Pulmonary artery endothelial cell (primary cell): Measurements from ENCODE around the gene MBOAT7. TPM values are rescaled to one million over a fixed set of nuclear protein-coding genes. Genes with fewer than 3 reads are reported as not detected.
A peak's percentile ranks its signal among the peaks of the same experiment; 100 is the strongest.

Experiments
- DNase-seq: peaks from one replicate; pipeline ENCODE4 v3.0.0-alpha.2; 2011; ENCODE audit warnings: low read depth, low spot score
- total RNA-seq: library from RNA; depleted of rRNA; stranded (reverse); fragments of >200 nt; gene quantifications from 2 replicates; pipeline ENCODE4 v1.2.3, GENCODE V29; 2014

Gene MBOAT7
- total RNA-seq, 1 donor from 2014 or later = 35.5 TPM

GRCh38 chr19:54145541-54146158, 43.7 kb downstream of the MBOAT7 start:
- DNase-seq = no peak

DNA sequence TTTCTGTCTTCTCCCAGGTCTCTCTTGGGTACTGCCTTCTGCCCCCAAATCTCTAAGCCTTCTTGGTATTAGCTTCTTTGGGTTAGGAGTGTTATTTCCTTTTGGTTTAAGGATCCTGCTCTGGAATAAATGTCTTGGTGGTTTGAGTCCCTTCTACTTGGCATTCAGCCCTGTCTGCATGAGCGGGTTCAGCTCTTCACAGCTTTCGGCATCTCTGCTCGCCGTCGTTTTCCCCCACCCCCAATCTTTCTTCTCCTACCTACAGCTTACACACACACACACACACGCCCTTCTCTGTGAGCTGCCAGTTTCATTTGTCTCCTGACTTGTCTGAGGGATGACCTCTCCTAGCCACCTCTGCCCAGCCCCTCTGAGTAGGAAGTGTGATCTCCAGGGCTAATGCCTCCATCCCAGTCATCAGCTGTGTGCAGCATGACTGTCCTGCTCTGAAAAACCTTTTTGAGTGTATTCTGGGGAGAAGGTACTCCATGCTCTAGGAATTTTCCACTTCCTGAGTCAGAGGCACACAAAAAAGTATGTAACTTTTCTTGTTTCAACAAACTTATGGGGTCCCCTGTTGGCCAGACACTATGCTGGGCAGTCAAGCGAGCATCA, 47.1 kb downstream of the MBOAT7 start:
- DNase-seq = no peak

- no peak for DNase-seq
These were observed 48.0 kb downstream of the MBOAT7 start for GRCh38 chr19:54141356-54141755.

GRCh38 chr19:54138489-54139256, 50.7 kb downstream of the MBOAT7 start:
- DNase-seq = no peak

- DNase-seq = no peak
These were observed 51.5 kb downstream of the MBOAT7 start, which contains the start of gene CNOT3 for GRCh38 chr19:54137699-54138488. CNOT3 (plus strand) TSS chr19:54137762; CDS start chr19:54142979, 5,217 bp downstream.

DNA sequence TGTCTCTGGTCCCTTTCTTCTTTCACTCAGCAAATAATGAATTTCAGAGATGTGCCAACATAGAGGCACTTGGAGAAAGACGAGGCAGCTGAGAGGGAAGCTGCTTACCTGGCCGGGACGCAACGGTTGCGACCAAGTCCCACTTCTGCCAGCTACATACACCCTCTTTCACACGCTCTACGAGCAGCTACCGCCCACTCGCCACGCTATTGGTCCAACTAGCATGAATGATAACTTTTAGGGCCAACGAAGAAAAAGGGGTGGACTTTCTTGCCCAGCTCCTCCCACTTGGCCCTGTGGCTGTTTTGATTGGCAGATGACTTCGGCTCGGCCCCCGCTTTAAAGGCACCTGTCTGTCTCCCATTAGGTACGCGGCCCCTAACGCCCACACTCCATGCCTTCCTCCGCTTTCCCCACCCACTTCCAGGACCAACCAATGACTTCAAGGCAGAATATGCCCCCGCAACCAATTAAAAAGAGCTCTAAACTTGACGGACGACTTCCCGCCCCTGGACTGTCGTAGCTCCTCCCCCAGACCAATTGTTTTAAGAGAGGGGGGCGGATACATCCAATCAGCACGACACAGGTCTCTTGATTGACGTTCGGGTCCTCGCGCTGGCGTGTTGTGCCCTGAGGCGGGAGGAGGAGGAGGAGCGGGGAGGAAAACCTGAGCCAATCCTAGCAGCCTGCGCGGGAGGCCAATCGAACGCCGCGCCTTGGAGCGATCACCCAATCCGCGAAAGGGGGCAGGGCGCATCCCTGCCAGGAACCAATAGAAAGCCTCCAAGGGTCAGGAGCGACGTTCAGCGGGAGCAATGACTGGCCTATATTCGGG, 52.3 kb downstream of the MBOAT7 start:
- peak; percentile 100 for DNase-seq

DNA sequence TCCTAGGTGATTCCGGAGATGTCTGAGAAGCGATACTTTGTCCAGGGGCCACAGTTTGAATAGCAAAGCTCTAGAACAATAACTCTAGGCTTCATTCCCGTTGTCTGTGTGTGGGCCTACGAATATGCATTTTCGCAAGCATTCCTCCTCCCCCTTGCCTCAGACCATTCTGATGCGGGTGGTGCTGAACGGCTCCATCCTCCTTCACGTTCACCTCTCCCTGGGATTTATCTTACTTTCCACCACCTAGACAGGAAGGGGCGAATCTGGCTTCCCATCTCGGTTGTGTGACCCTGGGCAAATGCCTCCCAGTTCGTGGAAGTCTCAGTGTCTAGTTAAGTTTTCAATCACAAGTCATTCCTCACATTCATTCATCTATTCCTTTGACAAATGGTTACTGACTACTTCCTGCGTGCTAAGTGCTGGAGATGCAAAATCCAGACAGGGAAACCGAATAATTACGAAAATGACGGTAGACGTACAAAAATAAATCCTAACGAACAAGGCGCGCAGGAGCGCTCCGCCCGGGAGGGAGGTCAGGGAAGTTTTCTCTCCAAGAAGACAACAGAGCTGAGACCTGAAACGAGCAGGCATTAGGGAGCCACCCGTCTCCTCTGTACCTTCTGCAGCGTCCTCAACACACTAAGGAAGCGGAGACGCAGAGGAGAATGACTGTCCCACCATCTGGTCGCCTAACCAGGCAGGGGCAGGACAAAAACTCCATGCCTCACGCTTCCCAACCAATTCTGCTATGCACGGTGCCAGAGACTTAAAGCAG, 53.1 kb downstream of the MBOAT7 start:
- DNase-seq = no peak

DNA sequence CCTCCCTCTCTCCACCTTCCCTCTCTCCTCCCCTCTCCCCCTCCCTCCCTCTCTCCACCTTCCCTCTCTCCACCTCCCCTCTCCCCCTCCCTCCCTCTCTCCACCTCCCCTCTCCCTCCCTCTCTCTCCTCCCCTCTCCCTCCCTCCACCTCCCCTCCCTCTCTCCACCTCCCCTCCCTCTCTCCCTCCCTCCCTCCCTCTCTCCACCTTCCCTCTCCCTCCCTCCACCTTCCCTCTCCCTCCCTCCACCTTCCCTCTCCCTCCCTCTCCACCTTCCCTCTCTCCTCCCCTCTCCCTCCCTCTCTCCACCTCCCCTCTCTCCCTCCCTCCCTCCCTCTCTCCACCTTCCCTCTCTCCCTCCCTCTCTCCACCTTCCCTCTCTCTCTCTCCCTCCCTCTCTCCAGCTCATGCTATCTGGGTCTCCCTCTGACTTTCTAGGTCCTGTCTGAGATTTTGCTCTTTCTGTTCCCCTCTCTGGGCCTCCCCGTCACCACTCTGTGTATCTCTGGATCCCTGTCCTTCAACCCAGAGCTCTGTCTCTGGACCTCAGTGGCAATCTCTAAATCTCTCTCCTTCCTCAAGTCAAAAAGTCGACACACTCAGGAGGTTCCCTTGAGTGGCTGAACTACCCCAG, 55.3 kb downstream of the MBOAT7 start:
- no peak for DNase-seq

GRCh38 chr19:54133312-54133956, 55.9 kb downstream of the MBOAT7 start:
- no peak for DNase-seq

DNA sequence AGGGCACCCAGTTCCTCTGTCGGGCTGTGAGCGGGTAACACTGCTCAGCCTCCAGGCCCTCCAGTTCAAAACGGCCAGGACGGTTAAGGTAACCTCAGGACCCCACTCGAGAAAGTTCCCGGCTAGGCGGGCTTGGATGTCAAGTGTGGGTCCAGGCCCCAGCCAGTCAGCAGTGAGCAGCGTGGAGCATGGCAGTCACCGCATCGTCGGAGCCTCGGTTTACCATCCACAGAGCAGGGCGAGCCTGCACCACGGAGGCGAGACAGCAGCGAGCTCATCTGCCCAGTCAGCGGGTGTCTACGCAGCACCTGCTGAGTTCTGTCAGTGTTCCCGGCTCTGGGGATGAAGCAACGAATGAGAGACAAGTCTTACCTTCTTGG, 59.8 kb downstream of the MBOAT7 start:
- DNase-seq = no peak

GRCh38 chr19:54128796-54129616, 60.4 kb downstream of the MBOAT7 start:
- no peak for DNase-seq

DNA sequence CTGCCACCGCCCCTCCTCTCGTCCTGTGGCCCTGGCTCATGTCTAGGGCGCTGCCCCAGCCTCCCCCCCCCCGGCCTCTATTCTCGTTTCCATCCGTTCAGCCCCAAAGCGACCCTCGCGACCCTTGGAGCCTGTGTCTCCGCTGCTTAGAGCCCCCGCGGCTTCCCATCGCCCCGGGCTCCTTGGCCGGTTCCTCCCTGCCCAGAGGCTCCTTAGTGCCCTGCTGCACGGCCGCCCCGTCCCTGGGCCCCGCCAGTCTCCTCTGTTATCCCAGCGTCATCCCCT, 61.0 kb downstream of the MBOAT7 start:
- DNase-seq = no peak

DNA sequence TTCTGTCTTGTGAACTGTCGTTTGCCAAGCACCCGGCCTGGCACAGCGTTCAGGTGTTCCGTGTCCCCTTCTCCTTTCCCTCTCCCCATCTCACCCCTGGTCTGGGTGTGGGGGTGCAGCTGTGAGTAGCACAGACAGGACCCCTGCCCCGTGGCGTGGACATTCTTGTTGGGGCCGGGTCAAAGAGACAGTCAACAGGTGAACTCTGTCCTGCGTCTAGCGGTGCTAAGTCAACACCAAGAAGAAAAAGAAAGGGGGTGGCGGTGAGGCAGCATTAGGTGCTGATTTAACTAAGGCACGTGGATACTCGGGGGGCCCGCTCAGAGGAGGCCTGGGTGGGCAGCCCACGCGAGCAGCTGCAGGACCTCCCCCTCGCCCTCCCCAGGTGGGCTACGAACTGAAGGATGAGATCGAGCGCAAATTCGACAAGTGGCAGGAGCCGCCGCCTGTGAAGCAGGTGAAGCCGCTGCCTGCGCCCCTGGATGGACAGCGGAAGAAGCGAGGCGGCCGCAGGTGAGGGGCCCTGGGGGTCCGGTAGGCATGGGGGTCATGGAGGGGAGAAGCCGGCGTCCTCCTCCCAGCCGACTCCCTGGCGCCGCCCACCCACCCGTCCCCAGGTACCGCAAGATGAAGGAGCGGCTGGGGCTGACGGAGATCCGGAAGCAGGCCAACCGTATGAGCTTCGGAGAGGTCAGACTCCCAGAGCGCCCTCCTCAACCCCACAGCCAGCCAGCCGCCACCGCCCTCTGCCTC, 61.5 kb downstream of the MBOAT7 start:
- no peak for DNase-seq

- no peak for DNase-seq
These were observed 63.7 kb downstream of the MBOAT7 start for GRCh38 chr19:54125713-54126112.

DNA sequence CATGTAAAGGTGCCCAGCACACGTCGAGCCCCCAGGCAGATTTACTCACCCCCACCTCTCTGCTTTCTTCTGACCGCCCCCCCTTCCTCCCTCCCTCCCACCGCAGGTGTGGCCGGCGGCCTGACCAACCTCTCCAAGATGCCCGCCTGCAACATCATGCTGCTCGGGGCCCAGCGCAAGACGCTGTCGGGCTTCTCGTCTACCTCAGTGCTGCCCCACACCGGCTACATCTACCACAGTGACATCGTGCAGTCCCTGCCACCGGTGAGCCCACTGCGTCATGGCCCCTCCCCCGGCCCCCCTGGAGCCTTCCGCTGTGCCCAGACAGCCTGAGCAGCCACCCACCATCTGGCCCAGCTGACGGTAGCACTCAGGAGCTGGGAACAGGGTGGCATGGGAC, 65.0 kb downstream of the MBOAT7 start:
- DNase-seq = no peak

GRCh38 chr19:54123682-54124081, 65.7 kb downstream of the MBOAT7 start:
- no peak for DNase-seq
